Lower lobe of right lung (tissue), 2 donors: Measurements from ENCODE around the gene ANKMY1. TPM values are rescaled to one million over a fixed set of nuclear protein-coding genes. Genes with fewer than 3 reads are reported as not detected.

Experiments used
- ATAC-seq, 2 donors: fragments of 200-7000 bp; cut with Tn5 transposase; one replicate each; pipeline ENCODE4 v1.9.1; 2020 to 2022; ENCODE audit warnings: mild to moderate bottlenecking in 2 of 2, moderate library complexity in 2 of 2
- DNase-seq: peaks from one replicate; pipeline ENCODE4 v3.0.0-alpha.2; 2020
- H3K27ac ChIP-seq: fragments of 200-600 bp; one replicate; pipeline ENCODE4 v1.8.0; 2022
- H3K27me3 ChIP-seq: fragments of 200-600 bp; one replicate; pipeline ENCODE4 v1.8.0; 2022; ENCODE audit warnings: low read depth
- H3K36me3 ChIP-seq: fragments of 200-600 bp; one replicate; pipeline ENCODE4 v1.8.0; 2022; ENCODE audit warnings: mild to moderate bottlenecking
- H3K4me1 ChIP-seq: fragments of 200-600 bp; one replicate; pipeline ENCODE4 v1.8.0; 2022
- H3K4me3 ChIP-seq: fragments of 200-600 bp; one replicate; pipeline ENCODE4 v1.8.0; 2022; ENCODE audit warnings: mild to moderate bottlenecking
- H3K9me3 ChIP-seq: fragments of 200-600 bp; one replicate; pipeline ENCODE4 v1.8.0; 2022
- CTCF ChIP-seq: fragments of 200-600 bp; IDR thresholded peaks from one replicate; pipeline ENCODE4 v1.8.0; 2022; ENCODE audit warnings: antibody characterized with exemption, mild to moderate bottlenecking
- intact Hi-C: fragments of 100-400 bp; cut with DNase I; formaldehyde crosslinking; loops from one replicate; pipeline ENCODE4 v1.11.0; 2022
- total RNA-seq: library from RNA; stranded (reverse); fragmentation: NEBNext Ultra II Directional; extraction: Animal tissue kit (Norgen Biotek cat#: 25700); gene quantifications from one replicate; pipeline ENCODE4 v1.2.1, GENCODE V29; 2021
- donor health status: DM: no; HTN: yes; CAD: no; lungs with severe emphysema.

The ANKMY1 gene
- total RNA-seq, 1 donor from 2014 or later = 29.3 TPM

DNA sequence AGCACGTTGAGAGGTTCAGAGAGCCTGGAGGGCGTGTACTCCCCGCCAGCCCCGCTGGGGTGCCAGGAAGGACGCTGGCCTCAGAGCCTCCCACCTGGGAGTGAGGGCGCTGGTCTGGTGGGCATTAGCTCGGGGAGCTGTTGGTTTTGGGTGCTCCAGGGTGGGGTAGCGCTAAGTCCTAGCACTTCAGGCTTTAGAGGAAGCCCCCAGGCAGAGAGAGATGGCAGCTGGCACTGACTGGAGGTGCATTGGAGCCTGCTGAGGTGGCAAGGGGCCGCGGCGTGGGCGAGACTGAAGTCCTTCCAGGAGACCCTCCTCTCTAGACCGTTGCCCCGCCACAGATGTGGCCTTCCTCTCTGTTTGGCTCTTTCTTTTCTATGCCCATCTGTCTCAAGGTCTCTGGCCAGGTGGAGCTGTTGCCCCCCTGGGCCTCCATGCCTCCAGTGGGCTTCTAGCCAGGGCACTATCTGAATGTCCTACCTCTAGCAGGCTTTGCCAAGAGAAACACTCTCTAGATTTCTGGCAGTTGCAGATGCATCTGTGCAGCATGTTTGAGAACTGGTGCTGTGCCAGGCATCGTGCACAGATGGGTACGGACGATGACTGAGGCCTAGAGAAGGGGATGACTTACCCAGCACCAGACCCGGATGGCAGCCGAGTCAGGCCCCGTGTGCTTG lies 35.4 kb upstream of the ANKMY1 start:
- peaks cover 4% of the 10 kb centered on the region for H3K4me1 ChIP-seq
- DNase-seq (peak; percentile 30), ATAC-seq (no peak)
- H3K27ac ChIP-seq = no peak overlapping the region
- H3K4me3 ChIP-seq = no peak overlapping the region
- intact Hi-C loops = no loop called here
- no peaks in the 10 kb centered on the region for H3K9me3 ChIP-seq
- no peak for TF ChIP-seq CTCF
- H3K27me3 ChIP-seq = no peaks in the 10 kb centered on the region
- H3K36me3 ChIP-seq = peaks cover 82% of the 10 kb centered on the region

DNA sequence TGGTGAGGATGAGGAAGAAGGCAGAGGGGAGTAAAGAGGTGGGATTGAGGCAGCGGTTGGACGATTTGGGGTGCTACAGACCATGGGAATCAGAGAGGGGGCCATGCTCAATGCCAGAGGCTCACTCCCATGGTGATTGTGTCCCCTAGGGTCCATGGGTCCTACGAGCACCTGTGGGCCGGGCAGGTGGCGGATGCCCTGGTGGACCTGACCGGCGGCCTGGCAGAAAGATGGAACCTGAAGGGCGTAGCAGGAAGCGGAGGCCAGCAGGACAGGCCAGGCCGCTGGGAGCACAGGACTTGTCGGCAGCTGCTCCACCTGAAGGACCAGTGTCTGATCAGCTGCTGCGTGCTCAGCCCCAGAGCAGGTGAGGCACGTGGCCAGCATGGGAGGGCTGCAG lies 34.0 kb upstream of the ANKMY1 start:
- peaks cover 69% of the 10 kb centered on the region for H3K36me3 ChIP-seq
- H3K27me3 ChIP-seq = no peaks in the 10 kb centered on the region
- peaks cover 15% of the 10 kb centered on the region for H3K4me1 ChIP-seq
- no peaks in the 10 kb centered on the region for H3K9me3 ChIP-seq
- ATAC-seq = no peak
- no peak for TF ChIP-seq CTCF
- DNase-seq = peak; percentile 39
- no peak overlapping the region for H3K27ac ChIP-seq
- H3K4me3 ChIP-seq = no peak overlapping the region
- intact Hi-C loops = no loop called here

- Histone ChIP-seq H3K27ac (no peak overlapping the region), H3K27me3 (no peaks in the 10 kb centered on the region), H3K4me1 (peaks cover 15% of the 10 kb centered on the region), H3K4me3 (no peak overlapping the region), H3K36me3 (peaks cover 64% of the 10 kb centered on the region), H3K9me3 (no peaks in the 10 kb centered on the region)
- DNase-seq (no peak), ATAC-seq (no peak)
- intact Hi-C loops = no loop called here
- TF ChIP-seq CTCF = no peak
Observed at GRCh38 chr2:240591226-240591625, 33.4 kb upstream of the ANKMY1 start.

- peaks cover 60% of the 10 kb centered on the region for H3K36me3 ChIP-seq
- ATAC-seq = no peak
Observed at GRCh38 chr2:240590681-240591111, 32.9 kb upstream of the ANKMY1 start.

GRCh38 chr2:240589850-240590525 lies 32.2 kb upstream of the ANKMY1 start:
- Histone ChIP-seq H3K4me1 (peaks cover 22% of the 10 kb centered on the region), H3K27ac (no peak overlapping the region), H3K27me3 (no peaks in the 10 kb centered on the region), H3K9me3 (no peaks in the 10 kb centered on the region), H3K4me3 (no peak overlapping the region), H3K36me3 (peaks cover 53% of the 10 kb centered on the region)
- no peak for TF ChIP-seq CTCF
- intact Hi-C loops = no loop called here
- no peak for ATAC-seq
- DNase-seq = peak; percentile 24

More at GRCh38 chr2:240590681-240591111, 32.9 kb upstream of the ANKMY1 start:
- TF ChIP-seq CTCF = no peak
- no peak overlapping the region for H3K27ac ChIP-seq
- H3K4me1 ChIP-seq = peaks cover 15% of the 10 kb centered on the region
- H3K4me3 ChIP-seq = no peak overlapping the region
- no peaks in the 10 kb centered on the region for H3K27me3 ChIP-seq
- no peaks in the 10 kb centered on the region for H3K9me3 ChIP-seq
- intact Hi-C loops = no loop called here
- DNase-seq = peak; percentile 41
